ENCODE results near the gene MRM1.

The MRM1 gene

DNA sequence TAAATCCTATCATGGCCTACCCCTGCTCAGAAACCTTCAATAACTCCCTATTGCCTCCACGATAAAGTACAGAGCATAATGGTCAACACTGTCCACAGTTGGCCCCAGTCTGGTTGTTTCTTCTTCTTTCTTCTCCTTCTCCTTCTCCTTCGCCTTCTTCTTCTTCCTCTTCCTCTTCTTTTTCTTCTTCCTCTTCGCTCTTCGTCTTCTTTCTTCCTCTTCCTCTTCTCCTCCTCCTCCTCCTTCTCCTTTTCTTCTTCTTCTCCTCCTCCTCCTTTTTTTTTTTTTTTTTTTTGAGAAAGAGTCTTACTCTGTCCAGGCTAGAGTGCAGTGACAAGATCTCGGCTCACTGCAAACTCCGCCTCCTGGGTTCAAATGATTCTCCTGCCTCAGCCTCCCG is 23.8 kb downstream of the MRM1 start:
- no peak for ATAC-seq
- TF ChIP-seq ZNF70 (CRISPR knock-in tag; IDR thresholded peaks at IDR 0.05) (no peak), ARNTL (CRISPR knock-in tag; IDR thresholded peaks at IDR 0.05; ENCODE audit: borderline replicate concordance, low read depth) (no peak), TCF4 (CRISPR knock-in tag; IDR thresholded peaks at IDR 0.05; ENCODE audit: borderline replicate concordance) (no peak), PPARA (CRISPR knock-in tag; IDR thresholded peaks at IDR 0.05; ENCODE audit: borderline replicate concordance) (no peak), RARB (CRISPR knock-in tag; IDR thresholded peaks at IDR 0.05) (no peak), TOX (CRISPR knock-in tag; IDR thresholded peaks at IDR 0.05; ENCODE audit: borderline replicate concordance) (no peak), CSDC2 (CRISPR knock-in tag; IDR thresholded peaks at IDR 0.05) (no peak), ESRRG (CRISPR knock-in tag; IDR thresholded peaks at IDR 0.05) (no peak), GLIS3 (CRISPR knock-in tag; IDR thresholded peaks at IDR 0.05) (no peak), OSR1 (CRISPR knock-in tag; IDR thresholded peaks at IDR 0.05) (no peak), CSRNP3 (CRISPR knock-in tag; IDR thresholded peaks at IDR 0.05) (no peak), ZC3H10 (CRISPR knock-in tag; IDR thresholded peaks at IDR 0.05) (no peak)
- TF ChIP-seq, protein P1, sequence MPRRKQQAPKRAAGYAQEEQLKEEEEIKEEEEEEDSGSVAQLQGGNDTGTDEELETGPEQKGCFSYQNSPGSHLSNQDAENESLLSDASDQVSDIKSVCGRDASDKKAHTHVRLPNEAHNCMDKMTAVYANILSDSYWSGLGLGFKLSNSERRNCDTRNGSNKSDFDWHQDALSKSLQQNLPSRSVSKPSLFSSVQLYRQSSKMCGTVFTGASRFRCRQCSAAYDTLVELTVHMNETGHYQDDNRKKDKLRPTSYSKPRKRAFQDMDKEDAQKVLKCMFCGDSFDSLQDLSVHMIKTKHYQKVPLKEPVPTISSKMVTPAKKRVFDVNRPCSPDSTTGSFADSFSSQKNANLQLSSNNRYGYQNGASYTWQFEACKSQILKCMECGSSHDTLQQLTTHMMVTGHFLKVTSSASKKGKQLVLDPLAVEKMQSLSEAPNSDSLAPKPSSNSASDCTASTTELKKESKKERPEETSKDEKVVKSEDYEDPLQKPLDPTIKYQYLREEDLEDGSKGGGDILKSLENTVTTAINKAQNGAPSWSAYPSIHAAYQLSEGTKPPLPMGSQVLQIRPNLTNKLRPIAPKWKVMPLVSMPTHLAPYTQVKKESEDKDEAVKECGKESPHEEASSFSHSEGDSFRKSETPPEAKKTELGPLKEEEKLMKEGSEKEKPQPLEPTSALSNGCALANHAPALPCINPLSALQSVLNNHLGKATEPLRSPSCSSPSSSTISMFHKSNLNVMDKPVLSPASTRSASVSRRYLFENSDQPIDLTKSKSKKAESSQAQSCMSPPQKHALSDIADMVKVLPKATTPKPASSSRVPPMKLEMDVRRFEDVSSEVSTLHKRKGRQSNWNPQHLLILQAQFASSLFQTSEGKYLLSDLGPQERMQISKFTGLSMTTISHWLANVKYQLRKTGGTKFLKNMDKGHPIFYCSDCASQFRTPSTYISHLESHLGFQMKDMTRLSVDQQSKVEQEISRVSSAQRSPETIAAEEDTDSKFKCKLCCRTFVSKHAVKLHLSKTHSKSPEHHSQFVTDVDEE (CRISPR knock-in tag; IDR thresholded peaks at IDR 0.05) = no peak
- TF ChIP-seq, protein P2, sequence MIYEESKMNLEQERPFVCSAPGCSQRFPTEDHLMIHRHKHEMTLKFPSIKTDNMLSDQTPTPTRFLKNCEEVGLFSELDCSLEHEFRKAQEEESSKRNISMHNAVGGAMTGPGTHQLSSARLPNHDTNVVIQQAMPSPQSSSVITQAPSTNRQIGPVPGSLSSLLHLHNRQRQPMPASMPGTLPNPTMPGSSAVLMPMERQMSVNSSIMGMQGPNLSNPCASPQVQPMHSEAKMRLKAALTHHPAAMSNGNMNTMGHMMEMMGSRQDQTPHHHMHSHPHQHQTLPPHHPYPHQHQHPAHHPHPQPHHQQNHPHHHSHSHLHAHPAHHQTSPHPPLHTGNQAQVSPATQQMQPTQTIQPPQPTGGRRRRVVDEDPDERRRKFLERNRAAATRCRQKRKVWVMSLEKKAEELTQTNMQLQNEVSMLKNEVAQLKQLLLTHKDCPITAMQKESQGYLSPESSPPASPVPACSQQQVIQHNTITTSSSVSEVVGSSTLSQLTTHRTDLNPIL (CRISPR knock-in tag; IDR thresholded peaks at IDR 0.05; ENCODE audit: low read depth) = no peak
- TF ChIP-seq, protein P3, sequence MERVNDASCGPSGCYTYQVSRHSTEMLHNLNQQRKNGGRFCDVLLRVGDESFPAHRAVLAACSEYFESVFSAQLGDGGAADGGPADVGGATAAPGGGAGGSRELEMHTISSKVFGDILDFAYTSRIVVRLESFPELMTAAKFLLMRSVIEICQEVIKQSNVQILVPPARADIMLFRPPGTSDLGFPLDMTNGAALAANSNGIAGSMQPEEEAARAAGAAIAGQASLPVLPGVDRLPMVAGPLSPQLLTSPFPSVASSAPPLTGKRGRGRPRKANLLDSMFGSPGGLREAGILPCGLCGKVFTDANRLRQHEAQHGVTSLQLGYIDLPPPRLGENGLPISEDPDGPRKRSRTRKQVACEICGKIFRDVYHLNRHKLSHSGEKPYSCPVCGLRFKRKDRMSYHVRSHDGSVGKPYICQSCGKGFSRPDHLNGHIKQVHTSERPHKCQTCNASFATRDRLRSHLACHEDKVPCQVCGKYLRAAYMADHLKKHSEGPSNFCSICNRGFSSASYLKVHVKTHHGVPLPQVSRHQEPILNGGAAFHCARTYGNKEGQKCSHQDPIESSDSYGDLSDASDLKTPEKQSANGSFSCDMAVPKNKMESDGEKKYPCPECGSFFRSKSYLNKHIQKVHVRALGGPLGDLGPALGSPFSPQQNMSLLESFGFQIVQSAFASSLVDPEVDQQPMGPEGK (CRISPR knock-in tag; IDR thresholded peaks at IDR 0.05; ENCODE audit: borderline replicate concordance) = no peak

DNA sequence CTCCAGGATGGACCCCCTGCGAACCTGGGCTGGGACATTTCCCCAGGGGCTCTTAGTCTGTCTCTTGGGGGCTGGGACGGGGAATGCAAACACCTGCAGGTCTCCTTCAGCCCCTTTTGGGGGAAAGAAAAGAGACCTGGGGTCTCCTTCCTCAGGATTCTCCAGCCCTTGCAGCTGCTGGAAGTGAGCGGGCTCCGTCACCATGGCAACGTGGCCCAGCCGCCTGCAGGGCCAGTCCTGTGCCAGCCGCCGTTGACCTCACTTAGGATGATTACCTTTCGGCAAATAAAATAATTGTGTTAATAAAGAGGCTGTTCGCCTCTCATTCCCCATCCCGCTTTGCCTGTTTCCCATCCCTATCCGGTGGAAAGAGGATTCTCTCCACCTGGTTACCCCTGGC is 25.7 kb downstream of the MRM1 start:
- ATAC-seq = no peak
- no peak for TF ChIP-seq PPARA (CRISPR knock-in tag; IDR thresholded peaks at IDR 0.05; ENCODE audit: borderline replicate concordance)
- no peak for TF ChIP-seq OSR1 (CRISPR knock-in tag; IDR thresholded peaks at IDR 0.05)
- TF ChIP-seq, protein P3 (CRISPR knock-in tag; IDR thresholded peaks at IDR 0.05; ENCODE audit: borderline replicate concordance) = no peak
- no peak for TF ChIP-seq ZFP30 (CRISPR knock-in tag; IDR thresholded peaks at IDR 0.05)
- no peak for TF ChIP-seq CSDC2 (CRISPR knock-in tag; IDR thresholded peaks at IDR 0.05)
- TF ChIP-seq, protein P2 (CRISPR knock-in tag; IDR thresholded peaks at IDR 0.05; ENCODE audit: low read depth) = no peak
- TF ChIP-seq ARNTL (CRISPR knock-in tag; IDR thresholded peaks at IDR 0.05; ENCODE audit: borderline replicate concordance, low read depth) = no peak
- no peak for TF ChIP-seq TCF4 (CRISPR knock-in tag; IDR thresholded peaks at IDR 0.05; ENCODE audit: borderline replicate concordance)
- no peak for TF ChIP-seq CSRNP3 (CRISPR knock-in tag; IDR thresholded peaks at IDR 0.05)
- no peak for TF ChIP-seq ZNF70 (CRISPR knock-in tag; IDR thresholded peaks at IDR 0.05)
